HUES48 (cell line): ENCODE results near the gene PAEP.

Source experiments
- H3K27ac ChIP-seq: one replicate; pipeline ENCODE4 v1.7.0; 2013; ENCODE audit warnings: low read depth, low read length, inconsistent platforms
- H3K27me3 ChIP-seq: 2 replicates; pipeline ENCODE4 v1.6.1; 2013; ENCODE audit warnings: mild to moderate bottlenecking, low read length; ENCODE audit not compliant: control insufficient read depth, insufficient read depth
- H3K36me3 ChIP-seq: 2 replicates; pipeline ENCODE4 v1.6.1; 2013; ENCODE audit warnings: low read length; ENCODE audit not compliant: control insufficient read depth, insufficient read depth
- H3K4me1 ChIP-seq: 2 replicates; pipeline ENCODE4 v1.6.1; 2013; ENCODE audit warnings: mild to moderate bottlenecking, low read length; ENCODE audit not compliant: control insufficient read depth, insufficient read depth
- H3K4me3 ChIP-seq: 2 replicates; pipeline ENCODE4 v1.5.1; 2013; ENCODE audit warnings: mild to moderate bottlenecking, low read depth, low read length
- H3K9ac ChIP-seq: 2 replicates; pipeline ENCODE4 v1.6.1; 2013; ENCODE audit warnings: mild to moderate bottlenecking, low read depth, low read length, moderate library complexity
- H3K9me3 ChIP-seq: 2 replicates; pipeline ENCODE4 v1.6.1; 2013; ENCODE audit warnings: low read length; ENCODE audit not compliant: control insufficient read depth, insufficient read depth

PAEP gene

DNA sequence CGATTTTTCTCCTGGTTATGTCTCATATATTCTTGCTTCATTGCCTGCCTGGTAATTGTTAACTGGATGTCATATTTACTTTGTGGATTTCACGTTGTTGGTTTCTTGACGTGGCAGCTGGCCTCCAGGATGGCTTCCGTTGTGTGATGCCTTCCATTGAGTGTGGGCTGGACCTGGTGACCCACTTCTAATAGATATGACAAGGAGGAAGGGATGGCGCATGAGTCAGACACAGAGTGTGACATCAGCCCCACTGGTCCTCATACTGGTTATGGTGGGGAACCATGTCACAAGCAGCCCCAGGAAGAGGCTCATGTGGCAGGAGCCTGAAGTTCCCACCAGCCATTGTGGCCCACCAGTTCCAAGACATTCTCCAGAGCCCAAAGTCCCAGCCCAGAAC is 6.4 kb upstream of the PAEP start:
- no peak overlapping the region for H3K4me3 ChIP-seq
- H3K27ac ChIP-seq, result no peak overlapping the region
- H3K27me3 ChIP-seq, result no peaks in the 10 kb centered on the region
- H3K9me3 ChIP-seq, result no peaks in the 10 kb centered on the region
- H3K9ac ChIP-seq, result no peak overlapping the region
- H3K4me1 ChIP-seq, result no peaks in the 10 kb centered on the region
- H3K36me3 ChIP-seq, result no peaks in the 10 kb centered on the region

DNA sequence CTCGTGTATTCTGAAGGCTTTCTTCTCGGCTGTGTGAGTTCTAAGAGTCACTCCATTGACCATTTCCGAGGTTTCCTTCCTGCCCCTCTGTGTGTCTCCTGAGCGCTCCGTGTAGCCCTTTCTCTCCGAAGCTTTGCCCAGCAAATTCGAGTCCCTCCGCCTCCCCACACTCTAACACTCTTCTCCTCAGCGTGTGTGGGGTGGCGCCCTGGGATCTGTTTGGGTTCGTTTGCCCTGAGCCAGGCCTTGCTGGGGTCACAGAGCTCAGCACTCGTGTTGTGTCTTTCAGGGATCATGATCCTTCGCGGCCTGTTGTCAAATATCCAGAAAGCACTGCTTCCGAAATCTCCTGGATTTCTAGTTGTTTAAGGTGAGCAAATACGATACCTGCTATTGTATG is 5.6 kb upstream of the PAEP start:
- H3K27ac ChIP-seq, result no peak overlapping the region
- H3K36me3 ChIP-seq, result no peaks in the 10 kb centered on the region
- H3K4me3 ChIP-seq, result no peak overlapping the region
- no peaks in the 10 kb centered on the region for H3K9me3 ChIP-seq
- no peak overlapping the region for H3K9ac ChIP-seq
- H3K27me3 ChIP-seq, result no peaks in the 10 kb centered on the region
- no peaks in the 10 kb centered on the region for H3K4me1 ChIP-seq

DNA sequence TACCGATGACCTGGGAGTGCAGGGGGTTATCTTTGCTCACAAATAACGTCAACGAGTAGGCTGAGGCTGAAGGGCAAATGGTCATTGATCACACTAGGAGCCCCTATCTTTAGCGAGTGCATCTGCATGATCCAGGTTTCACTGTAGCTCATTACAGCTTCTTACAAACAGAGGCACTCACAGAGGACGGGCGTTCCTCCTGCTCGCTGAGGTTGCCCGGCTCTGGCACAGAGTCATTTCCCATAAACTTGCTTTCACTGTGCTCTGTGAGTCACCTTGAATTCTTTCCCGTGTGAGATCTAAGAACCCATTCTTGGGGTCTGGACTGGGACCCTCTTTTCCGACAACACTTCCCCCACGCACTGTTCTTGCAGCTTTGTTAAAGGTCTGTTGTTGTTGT is 1.9 kb upstream of the PAEP start:
- Histone ChIP-seq H3K9me3 (no peaks in the 10 kb centered on the region), H3K36me3 (no peaks in the 10 kb centered on the region), H3K27me3 (no peaks in the 10 kb centered on the region), H3K4me3 (no peak overlapping the region), H3K9ac (no peak overlapping the region), H3K4me1 (no peaks in the 10 kb centered on the region), H3K27ac (no peak overlapping the region)

DNA sequence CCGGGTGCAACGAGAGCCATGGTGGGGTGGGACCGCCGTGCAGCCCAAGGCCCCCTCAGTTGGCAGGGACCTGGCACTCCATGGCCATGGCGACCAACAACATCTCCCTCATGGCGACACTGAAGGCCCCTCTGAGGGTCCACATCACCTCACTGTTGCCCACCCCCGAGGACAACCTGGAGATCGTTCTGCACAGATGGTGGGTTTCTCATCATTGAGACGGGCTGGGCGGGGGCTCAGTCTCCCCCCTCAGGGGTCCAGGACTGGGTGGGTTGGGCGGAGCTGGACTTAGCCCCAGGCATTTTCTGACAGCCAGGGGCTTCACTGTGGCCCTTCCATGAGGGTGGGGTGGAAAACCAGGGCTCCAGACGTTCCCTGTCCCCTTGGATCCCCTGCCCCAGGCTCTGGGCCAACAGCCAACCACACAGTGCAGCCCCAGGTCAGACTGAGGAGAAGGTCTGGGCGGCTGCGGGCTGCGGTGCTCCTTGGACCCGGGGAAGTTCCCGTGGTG is 734 bp downstream of the PAEP start:
- no peaks in the 10 kb centered on the region for H3K4me1 ChIP-seq
- no peaks in the 10 kb centered on the region for H3K27me3 ChIP-seq
- H3K9ac ChIP-seq, result no peak overlapping the region
- no peaks in the 10 kb centered on the region for H3K36me3 ChIP-seq
- no peak overlapping the region for H3K27ac ChIP-seq
- H3K9me3 ChIP-seq, result no peaks in the 10 kb centered on the region
- no peak overlapping the region for H3K4me3 ChIP-seq

- Histone ChIP-seq H3K27ac (no peak overlapping the region), H3K36me3 (no peaks in the 10 kb centered on the region), H3K27me3 (no peaks in the 10 kb centered on the region), H3K4me1 (no peaks in the 10 kb centered on the region), H3K9ac (no peak overlapping the region), H3K9me3 (no peaks in the 10 kb centered on the region), H3K4me3 (no peak overlapping the region)
Measured at GRCh38 chr9:135563039-135563476, 1.5 kb downstream of the PAEP start.

- Histone ChIP-seq H3K4me1 (no peaks in the 10 kb centered on the region), H3K27me3 (no peaks in the 10 kb centered on the region), H3K36me3 (no peaks in the 10 kb centered on the region), H3K9me3 (no peaks in the 10 kb centered on the region), H3K9ac (no peak overlapping the region), H3K27ac (no peak overlapping the region), H3K4me3 (no peak overlapping the region)
Measured at GRCh38 chr9:135563858-135564257, 2.3 kb downstream of the PAEP start.

- H3K9ac ChIP-seq, result no peak overlapping the region
- no peak overlapping the region for H3K4me3 ChIP-seq
- no peaks in the 10 kb centered on the region for H3K36me3 ChIP-seq
- no peaks in the 10 kb centered on the region for H3K4me1 ChIP-seq
- peaks cover 5% of the 10 kb centered on the region; the same call in 1 of the 2 replicates for H3K9me3 ChIP-seq
- no peaks in the 10 kb centered on the region for H3K27me3 ChIP-seq
- H3K27ac ChIP-seq, result no peak overlapping the region
Measured at GRCh38 chr9:135565141-135565628, 3.6 kb downstream of the PAEP start.

- Histone ChIP-seq H3K27me3 (no peaks in the 10 kb centered on the region), H3K9ac (no peak overlapping the region), H3K4me3 (no peak overlapping the region), H3K4me1 (no peaks in the 10 kb centered on the region), H3K27ac (no peak overlapping the region), H3K36me3 (no peaks in the 10 kb centered on the region), H3K9me3 (peaks cover 5% of the 10 kb centered on the region; the same call in 1 of the 2 replicates)
Measured at GRCh38 chr9:135565636-135566035, 4.1 kb downstream of the PAEP start.

- no peak overlapping the region for H3K27ac ChIP-seq
- H3K9me3 ChIP-seq, result peaks cover 5% of the 10 kb centered on the region; the same call in 1 of the 2 replicates
- H3K4me1 ChIP-seq, result no peaks in the 10 kb centered on the region
- no peak overlapping the region for H3K4me3 ChIP-seq
- H3K9ac ChIP-seq, result no peak overlapping the region
- no peaks in the 10 kb centered on the region for H3K27me3 ChIP-seq
- H3K36me3 ChIP-seq, result no peaks in the 10 kb centered on the region
Measured at GRCh38 chr9:135566552-135566951, 5.0 kb downstream of the PAEP start.

- peaks cover 5% of the 10 kb centered on the region; the same call in 1 of the 2 replicates for H3K9me3 ChIP-seq
- H3K27me3 ChIP-seq, result no peaks in the 10 kb centered on the region
- no peaks in the 10 kb centered on the region for H3K4me1 ChIP-seq
- no peaks in the 10 kb centered on the region for H3K36me3 ChIP-seq
- no peak overlapping the region for H3K4me3 ChIP-seq
- no peak overlapping the region for H3K27ac ChIP-seq
- no peak overlapping the region for H3K9ac ChIP-seq
Measured at GRCh38 chr9:135567311-135567710, 5.8 kb downstream of the PAEP start.

GRCh38 chr9:135568026-135568425 is 6.5 kb downstream of the PAEP start:
- H3K36me3 ChIP-seq, result no peaks in the 10 kb centered on the region
- peaks cover 5% of the 10 kb centered on the region; the same call in 1 of the 2 replicates for H3K9me3 ChIP-seq
- H3K4me3 ChIP-seq, result no peak overlapping the region
- H3K27ac ChIP-seq, result no peak overlapping the region
- H3K9ac ChIP-seq, result no peak overlapping the region
- no peaks in the 10 kb centered on the region for H3K4me1 ChIP-seq
- no peaks in the 10 kb centered on the region for H3K27me3 ChIP-seq
